G401.6 (cell line): ENCODE data around the gene KSR2.

ENCODE experiments used
- FAIRE-seq: peaks from 2 replicates; lab custom pipeline; 2012; peaks lifted over from hg19 to GRCh38; lab: Jason Lieb, UNC

KSR2 gene

GRCh38 chr12:117447665-117448366, 521.0 kb downstream of the KSR2 start:
- no peak for FAIRE-seq

- FAIRE-seq, result no peak
These were observed 524.0 kb downstream of the KSR2 start for GRCh38 chr12:117444781-117445180.

- no peak for FAIRE-seq
These were observed 527.0 kb downstream of the KSR2 start for GRCh38 chr12:117441751-117442150.

GRCh38 chr12:117440384-117440783, 528.4 kb downstream of the KSR2 start:
- no peak for FAIRE-seq

GRCh38 chr12:117439531-117440001, 529.2 kb downstream of the KSR2 start:
- FAIRE-seq, result no peak

GRCh38 chr12:117438809-117439208, 530.0 kb downstream of the KSR2 start:
- no peak for FAIRE-seq

GRCh38 chr12:117437516-117438255, 531.1 kb downstream of the KSR2 start:
- FAIRE-seq, result no peak

- no peak for FAIRE-seq
These were observed 534.9 kb downstream of the KSR2 start for GRCh38 chr12:117433878-117434277.

GRCh38 chr12:117430246-117430645, 538.5 kb downstream of the KSR2 start:
- FAIRE-seq, result no peak

- no peak for FAIRE-seq
These were observed 541.6 kb downstream of the KSR2 start for GRCh38 chr12:117427211-117427610.

- FAIRE-seq, result no peak
These were observed 546.8 kb downstream of the KSR2 start for GRCh38 chr12:117421987-117422386.

- FAIRE-seq, result no peak
These were observed 547.6 kb downstream of the KSR2 start for GRCh38 chr12:117421068-117421752.

- no peak for FAIRE-seq
These were observed 551.8 kb downstream of the KSR2 start for GRCh38 chr12:117417004-117417403.

GRCh38 chr12:117412465-117413188, 556.2 kb downstream of the KSR2 start:
- FAIRE-seq, result no peak

GRCh38 chr12:117409286-117409685, 559.5 kb downstream of the KSR2 start:
- no peak for FAIRE-seq

- no peak for FAIRE-seq
These were observed 560.5 kb downstream of the KSR2 start for GRCh38 chr12:117408161-117408791.

- FAIRE-seq, result no peak
These were observed 563.9 kb downstream of the KSR2 start for GRCh38 chr12:117404940-117405339.

GRCh38 chr12:117404203-117404853, 564.5 kb downstream of the KSR2 start:
- FAIRE-seq, result no peak

GRCh38 chr12:117403586-117404139, 565.1 kb downstream of the KSR2 start:
- FAIRE-seq, result no peak
